ENCODE data around the gene CRX. TPM values are rescaled to one million over a fixed set of nuclear protein-coding genes. Genes with fewer than 3 reads are reported as not detected.

The CRX gene
- polyA plus RNA-seq, 1 of the 3 experiments (the other 2 are of a cell fraction), result not detected

DNA sequence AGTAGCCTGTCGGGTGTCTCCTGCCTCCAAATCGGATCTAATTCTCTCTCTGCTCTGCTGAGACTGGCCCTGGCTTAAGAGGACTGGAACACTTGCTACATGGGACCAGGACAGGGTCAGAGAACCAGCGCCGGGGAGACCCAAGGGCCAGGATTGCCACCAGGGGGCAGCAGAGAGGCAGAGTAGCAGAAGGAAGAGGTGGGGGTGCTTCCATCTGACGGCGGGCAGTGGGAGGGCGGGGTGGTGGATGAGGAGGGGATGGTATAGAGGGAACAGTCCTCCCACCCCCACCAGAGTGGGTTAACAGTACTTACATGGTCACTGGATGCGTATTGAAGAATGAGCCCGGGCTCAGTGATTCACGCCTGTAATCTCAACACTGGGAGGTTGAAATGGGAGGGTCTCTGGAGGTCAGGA, 31.3 kb upstream of the CRX start:
- no peaks in the 10 kb centered on the region for H3K4me1 ChIP-seq (ENCODE audit: control insufficient read depth in 1 of 2, insufficient read depth in 2 of 2, low read depth in 1 of 2, low read length in 1 of 2)

More for the DNA sequence above, 31.3 kb upstream of the CRX start:
- Histone ChIP-seq H3K9me2 (no peaks in the 10 kb centered on the region), H3K4me3 (ENCODE audit: low read depth in 2 of 2, low read length in 1 of 2) (no peak overlapping the region; a peak in 1 of 4 replicates), H3K27me3 (ENCODE audit: insufficient read depth) (no peaks in the 10 kb centered on the region), H3F3A (replicated peaks; ENCODE audit: insufficient read depth) (peaks cover 5% of the 10 kb centered on the region), H3K4me2 (no peak overlapping the region), H2AFZ (ENCODE audit: low read depth) (no peak overlapping the region), H3K36me3 (replicated peaks in 1 of 2; ENCODE audit: control insufficient read depth in 1 of 2, insufficient read depth in 2 of 2, low read length in 1 of 2) (peaks cover 1 to 2% of the 10 kb centered on the region in 2 experiments), H3K9ac (no peak overlapping the region), H3K27ac (ENCODE audit: low read depth in 2 of 2, low read length in 1 of 2) (no peak overlapping the region), H4K20me1 (ENCODE audit: insufficient read depth) (no peaks in the 10 kb centered on the region), H3K79me2 (ENCODE audit: insufficient read depth) (no peaks in the 10 kb centered on the region), H3K9me3 (no peaks in the 10 kb centered on the region)
- CTCF ChIA-PET, result interaction anchor here (0.6 to 1.8 kb wide), 6 partner anchors 8 to 438 kb away, joined by 3 to 4 read pairs (median 3); no protein-coding TSS in a partner anchor
- POLR2A ChIA-PET, result no interaction called here
- DNase-seq, result peak; percentile 84
- WGBS (ENCODE audit: low lambda C conversion rate), result 22% methylated on average over 10 of the region's 10 CpGs
- TF ChIP-seq, protein P1, sequence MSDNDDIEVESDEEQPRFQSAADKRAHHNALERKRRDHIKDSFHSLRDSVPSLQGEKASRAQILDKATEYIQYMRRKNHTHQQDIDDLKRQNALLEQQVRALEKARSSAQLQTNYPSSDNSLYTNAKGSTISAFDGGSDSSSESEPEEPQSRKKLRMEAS (IDR thresholded peaks at IDR 0.05; ENCODE audit: low read depth), result no peak
- TF ChIP-seq RAD21 (IDR thresholded peaks at IDR 0.05; ENCODE audit: low read length) (peak; percentile 32; the same call in 1 of the 2 replicates), FOSL2 (IDR thresholded peaks at IDR 0.05; ENCODE audit: borderline replicate concordance, low read depth) (no peak), GATA2 (CRISPR knock-in tag; IDR thresholded peaks at IDR 0.05) (no peak), CHD2 (IDR thresholded peaks at IDR 0.05; ENCODE audit: low read length, partially characterized antibody) (no peak), NFIC (IDR thresholded peaks at IDR 0.05; ENCODE audit: borderline replicate concordance) (no peak), TAF1 (IDR thresholded peaks at IDR 0.05; ENCODE audit: borderline replicate concordance, low read depth, low read length) (no peak), TCF12 (IDR thresholded peaks at IDR 0.05) (no peak), FOXJ3 (CRISPR knock-in tag; IDR thresholded peaks at IDR 0.05) (no peak), YY1 (IDR thresholded peaks at IDR 0.05; ENCODE audit: low read depth) (no peak), ELF1 (IDR thresholded peaks at IDR 0.05) (no peak), MEF2A (IDR thresholded peaks at IDR 0.05; ENCODE audit: borderline replicate concordance, low read depth) (no peak), SMC3 (IDR thresholded peaks at IDR 0.05; ENCODE audit: low read depth, low read length) (peak; percentile 27; the same call in 1 of the 2 replicates), FOXM1 (IDR thresholded peaks at IDR 0.05; ENCODE audit: low read depth) (no peak), RCOR1 (IDR thresholded peaks at IDR 0.05; ENCODE audit: low read length) (no peak), JUND (IDR thresholded peaks at IDR 0.05) (no peak), MXI1 (IDR thresholded peaks at IDR 0.05; ENCODE audit: low read depth, low read length) (no peak), SIN3A (IDR thresholded peaks at IDR 0.05; ENCODE audit: borderline replicate concordance, low read depth, low read length) (no peak)
- TF ChIP-seq, protein P2, sequence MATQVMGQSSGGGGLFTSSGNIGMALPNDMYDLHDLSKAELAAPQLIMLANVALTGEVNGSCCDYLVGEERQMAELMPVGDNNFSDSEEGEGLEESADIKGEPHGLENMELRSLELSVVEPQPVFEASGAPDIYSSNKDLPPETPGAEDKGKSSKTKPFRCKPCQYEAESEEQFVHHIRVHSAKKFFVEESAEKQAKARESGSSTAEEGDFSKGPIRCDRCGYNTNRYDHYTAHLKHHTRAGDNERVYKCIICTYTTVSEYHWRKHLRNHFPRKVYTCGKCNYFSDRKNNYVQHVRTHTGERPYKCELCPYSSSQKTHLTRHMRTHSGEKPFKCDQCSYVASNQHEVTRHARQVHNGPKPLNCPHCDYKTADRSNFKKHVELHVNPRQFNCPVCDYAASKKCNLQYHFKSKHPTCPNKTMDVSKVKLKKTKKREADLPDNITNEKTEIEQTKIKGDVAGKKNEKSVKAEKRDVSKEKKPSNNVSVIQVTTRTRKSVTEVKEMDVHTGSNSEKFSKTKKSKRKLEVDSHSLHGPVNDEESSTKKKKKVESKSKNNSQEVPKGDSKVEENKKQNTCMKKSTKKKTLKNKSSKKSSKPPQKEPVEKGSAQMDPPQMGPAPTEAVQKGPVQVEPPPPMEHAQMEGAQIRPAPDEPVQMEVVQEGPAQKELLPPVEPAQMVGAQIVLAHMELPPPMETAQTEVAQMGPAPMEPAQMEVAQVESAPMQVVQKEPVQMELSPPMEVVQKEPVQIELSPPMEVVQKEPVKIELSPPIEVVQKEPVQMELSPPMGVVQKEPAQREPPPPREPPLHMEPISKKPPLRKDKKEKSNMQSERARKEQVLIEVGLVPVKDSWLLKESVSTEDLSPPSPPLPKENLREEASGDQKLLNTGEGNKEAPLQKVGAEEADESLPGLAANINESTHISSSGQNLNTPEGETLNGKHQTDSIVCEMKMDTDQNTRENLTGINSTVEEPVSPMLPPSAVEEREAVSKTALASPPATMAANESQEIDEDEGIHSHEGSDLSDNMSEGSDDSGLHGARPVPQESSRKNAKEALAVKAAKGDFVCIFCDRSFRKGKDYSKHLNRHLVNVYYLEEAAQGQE (IDR thresholded peaks at IDR 0.05; ENCODE audit: low read depth, low read length), result no peak
- TF ChIP-seq, protein P3, sequence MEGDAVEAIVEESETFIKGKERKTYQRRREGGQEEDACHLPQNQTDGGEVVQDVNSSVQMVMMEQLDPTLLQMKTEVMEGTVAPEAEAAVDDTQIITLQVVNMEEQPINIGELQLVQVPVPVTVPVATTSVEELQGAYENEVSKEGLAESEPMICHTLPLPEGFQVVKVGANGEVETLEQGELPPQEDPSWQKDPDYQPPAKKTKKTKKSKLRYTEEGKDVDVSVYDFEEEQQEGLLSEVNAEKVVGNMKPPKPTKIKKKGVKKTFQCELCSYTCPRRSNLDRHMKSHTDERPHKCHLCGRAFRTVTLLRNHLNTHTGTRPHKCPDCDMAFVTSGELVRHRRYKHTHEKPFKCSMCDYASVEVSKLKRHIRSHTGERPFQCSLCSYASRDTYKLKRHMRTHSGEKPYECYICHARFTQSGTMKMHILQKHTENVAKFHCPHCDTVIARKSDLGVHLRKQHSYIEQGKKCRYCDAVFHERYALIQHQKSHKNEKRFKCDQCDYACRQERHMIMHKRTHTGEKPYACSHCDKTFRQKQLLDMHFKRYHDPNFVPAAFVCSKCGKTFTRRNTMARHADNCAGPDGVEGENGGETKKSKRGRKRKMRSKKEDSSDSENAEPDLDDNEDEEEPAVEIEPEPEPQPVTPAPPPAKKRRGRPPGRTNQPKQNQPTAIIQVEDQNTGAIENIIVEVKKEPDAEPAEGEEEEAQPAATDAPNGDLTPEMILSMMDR (IDR thresholded peaks at IDR 0.05), result peak; percentile 81
- TF ChIP-seq, protein P4, sequence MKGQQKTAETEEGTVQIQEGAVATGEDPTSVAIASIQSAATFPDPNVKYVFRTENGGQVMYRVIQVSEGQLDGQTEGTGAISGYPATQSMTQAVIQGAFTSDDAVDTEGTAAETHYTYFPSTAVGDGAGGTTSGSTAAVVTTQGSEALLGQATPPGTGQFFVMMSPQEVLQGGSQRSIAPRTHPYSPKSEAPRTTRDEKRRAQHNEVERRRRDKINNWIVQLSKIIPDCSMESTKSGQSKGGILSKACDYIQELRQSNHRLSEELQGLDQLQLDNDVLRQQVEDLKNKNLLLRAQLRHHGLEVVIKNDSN (IDR thresholded peaks at IDR 0.05; ENCODE audit: borderline replicate concordance, low read depth), result no peak
- TF ChIP-seq, protein P5, sequence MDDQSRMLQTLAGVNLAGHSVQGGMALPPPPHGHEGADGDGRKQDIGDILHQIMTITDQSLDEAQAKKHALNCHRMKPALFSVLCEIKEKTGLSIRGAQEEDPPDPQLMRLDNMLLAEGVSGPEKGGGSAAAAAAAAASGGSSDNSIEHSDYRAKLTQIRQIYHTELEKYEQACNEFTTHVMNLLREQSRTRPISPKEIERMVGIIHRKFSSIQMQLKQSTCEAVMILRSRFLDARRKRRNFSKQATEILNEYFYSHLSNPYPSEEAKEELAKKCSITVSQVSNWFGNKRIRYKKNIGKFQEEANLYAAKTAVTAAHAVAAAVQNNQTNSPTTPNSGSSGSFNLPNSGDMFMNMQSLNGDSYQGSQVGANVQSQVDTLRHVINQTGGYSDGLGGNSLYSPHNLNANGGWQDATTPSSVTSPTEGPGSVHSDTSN (IDR thresholded peaks at IDR 0.05), result no peak
- TF ChIP-seq, protein P6, sequence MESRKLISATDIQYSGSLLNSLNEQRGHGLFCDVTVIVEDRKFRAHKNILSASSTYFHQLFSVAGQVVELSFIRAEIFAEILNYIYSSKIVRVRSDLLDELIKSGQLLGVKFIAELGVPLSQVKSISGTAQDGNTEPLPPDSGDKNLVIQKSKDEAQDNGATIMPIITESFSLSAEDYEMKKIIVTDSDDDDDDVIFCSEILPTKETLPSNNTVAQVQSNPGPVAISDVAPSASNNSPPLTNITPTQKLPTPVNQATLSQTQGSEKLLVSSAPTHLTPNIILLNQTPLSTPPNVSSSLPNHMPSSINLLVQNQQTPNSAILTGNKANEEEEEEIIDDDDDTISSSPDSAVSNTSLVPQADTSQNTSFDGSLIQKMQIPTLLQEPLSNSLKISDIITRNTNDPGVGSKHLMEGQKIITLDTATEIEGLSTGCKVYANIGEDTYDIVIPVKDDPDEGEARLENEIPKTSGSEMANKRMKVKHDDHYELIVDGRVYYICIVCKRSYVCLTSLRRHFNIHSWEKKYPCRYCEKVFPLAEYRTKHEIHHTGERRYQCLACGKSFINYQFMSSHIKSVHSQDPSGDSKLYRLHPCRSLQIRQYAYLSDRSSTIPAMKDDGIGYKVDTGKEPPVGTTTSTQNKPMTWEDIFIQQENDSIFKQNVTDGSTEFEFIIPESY (IDR thresholded peaks at IDR 0.05; ENCODE audit: borderline replicate concordance, low read depth), result no peak
- TF ChIP-seq, protein P7, sequence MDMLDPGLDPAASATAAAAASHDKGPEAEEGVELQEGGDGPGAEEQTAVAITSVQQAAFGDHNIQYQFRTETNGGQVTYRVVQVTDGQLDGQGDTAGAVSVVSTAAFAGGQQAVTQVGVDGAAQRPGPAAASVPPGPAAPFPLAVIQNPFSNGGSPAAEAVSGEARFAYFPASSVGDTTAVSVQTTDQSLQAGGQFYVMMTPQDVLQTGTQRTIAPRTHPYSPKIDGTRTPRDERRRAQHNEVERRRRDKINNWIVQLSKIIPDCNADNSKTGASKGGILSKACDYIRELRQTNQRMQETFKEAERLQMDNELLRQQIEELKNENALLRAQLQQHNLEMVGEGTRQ (IDR thresholded peaks at IDR 0.05; ENCODE audit: borderline replicate concordance, low read depth, low read length), result no peak

Data from SK-N-SH (cell line).